GM19043 (cell line): ENCODE measurements around the gene TBC1D14.

Experiments used
- ATAC-seq: cut with Tn5 transposase; IDR thresholded peaks from one replicate; pipeline ENCODE4 v1.9.1; 2021; ENCODE audit warnings: low read depth; ENCODE audit not compliant: unreplicated experiment

The TBC1D14 gene

GRCh38 chr4:6944301-6945051, 34.9 kb downstream of the TBC1D14 start:
- no peak for ATAC-seq

- no peak for ATAC-seq
Observed at GRCh38 chr4:6945052-6945409, 35.4 kb downstream of the TBC1D14 start.

GRCh38 chr4:6946497-6946896, 36.9 kb downstream of the TBC1D14 start:
- no peak for ATAC-seq

- no peak for ATAC-seq
Observed at GRCh38 chr4:6948134-6948460, 38.5 kb downstream of the TBC1D14 start.

GRCh38 chr4:6951880-6952381, 42.3 kb downstream of the TBC1D14 start:
- ATAC-seq: no peak

GRCh38 chr4:6953751-6954380, 44.2 kb downstream of the TBC1D14 start:
- ATAC-seq: no peak

GRCh38 chr4:6955261-6955911, 45.8 kb downstream of the TBC1D14 start:
- ATAC-seq: no peak

- ATAC-seq: no peak
Observed at GRCh38 chr4:6956087-6956433, 46.4 kb downstream of the TBC1D14 start.

GRCh38 chr4:6956434-6957147, 47.0 kb downstream of the TBC1D14 start:
- ATAC-seq: no peak

GRCh38 chr4:6957148-6957520, 47.5 kb downstream of the TBC1D14 start:
- ATAC-seq: no peak

- ATAC-seq: no peak
Observed at GRCh38 chr4:6957994-6958393, 48.4 kb downstream of the TBC1D14 start.

GRCh38 chr4:6959261-6959660, 49.6 kb downstream of the TBC1D14 start:
- no peak for ATAC-seq

GRCh38 chr4:6960154-6960553, 50.5 kb downstream of the TBC1D14 start:
- no peak for ATAC-seq

GRCh38 chr4:6960628-6961412, 51.2 kb downstream of the TBC1D14 start:
- ATAC-seq: no peak

GRCh38 chr4:6961496-6962210, 52.0 kb downstream of the TBC1D14 start:
- ATAC-seq: no peak

- no peak for ATAC-seq
Observed at GRCh38 chr4:6962211-6963041, 52.8 kb downstream of the TBC1D14 start.

- no peak for ATAC-seq
Observed at GRCh38 chr4:6963139-6963611, 53.5 kb downstream of the TBC1D14 start.

GRCh38 chr4:6964858-6965257, 55.2 kb downstream of the TBC1D14 start:
- no peak for ATAC-seq

GRCh38 chr4:6965329-6965728, 55.7 kb downstream of the TBC1D14 start:
- ATAC-seq: no peak
